Measurements from ENCODE around the gene ATP9A.
"Not testable (repeated sequence)": the region's sequence is repeated elsewhere in the genome, so short reads cannot be mapped to it uniquely, and the experiment has no call there.

Gene ATP9A

GRCh38 chr20:51569815-51570738 is 198.1 kb downstream of the ATP9A start:
- no peak for DNase-seq

- not testable (repeated sequence) for DNase-seq
Measured at GRCh38 chr20:51568533-51568932, 199.7 kb downstream of the ATP9A start.

GRCh38 chr20:51567622-51568021 is 200.6 kb downstream of the ATP9A start:
- no peak for DNase-seq

GRCh38 chr20:51566594-51566993 is 201.6 kb downstream of the ATP9A start:
- no peak for DNase-seq

GRCh38 chr20:51565298-51566144 is 202.7 kb downstream of the ATP9A start:
- peak; percentile 40 for DNase-seq

- DNase-seq = peak; percentile 86
Measured at GRCh38 chr20:51563486-51564332, 204.5 kb downstream of the ATP9A start.

- no peak for DNase-seq
Measured at GRCh38 chr20:51563174-51563485, 205.1 kb downstream of the ATP9A start.

- DNase-seq = peak; percentile 96
Measured at GRCh38 chr20:51562332-51563173, 205.6 kb downstream of the ATP9A start.

GRCh38 chr20:51562027-51562331 is 206.2 kb downstream of the ATP9A start:
- DNase-seq = no peak

GRCh38 chr20:51560550-51561307 is 207.5 kb downstream of the ATP9A start:
- DNase-seq = no peak

- no peak for DNase-seq
Measured at GRCh38 chr20:51560042-51560441, 208.1 kb downstream of the ATP9A start.

GRCh38 chr20:51554538-51555165 is 213.5 kb downstream of the ATP9A start:
- DNase-seq = peak; percentile 88

- DNase-seq = peak; percentile 60
Measured at GRCh38 chr20:51553897-51554486, 214.2 kb downstream of the ATP9A start.

GRCh38 chr20:51551186-51551585 is 217.0 kb downstream of the ATP9A start:
- DNase-seq = no peak

GRCh38 chr20:51549474-51549873 is 218.7 kb downstream of the ATP9A start:
- DNase-seq = no peak

- no peak for DNase-seq
Measured at GRCh38 chr20:51547951-51548350, 220.2 kb downstream of the ATP9A start.

Data from fibroblast of skin of right quadriceps (primary cell).